ENCODE data around the gene BNC1.

GRCh38 chr15:83305704-83306291 is 21.3 kb upstream of the BNC1 start:
- no peak for TF ChIP-seq POLR2A (IDR thresholded peaks at IDR 0.05)
- TF ChIP-seq CTCF (IDR thresholded peaks at IDR 0.05): no peak
- no peak for TF ChIP-seq EP300 (IDR thresholded peaks at IDR 0.05)
- no peak for TF ChIP-seq POLR2AphosphoS5 (IDR thresholded peaks at IDR 0.05)
